SK-N-SH (cell line): Measurements from ENCODE around the gene PIP4P1. TPM values are rescaled to one million over a fixed set of nuclear protein-coding genes. Genes with fewer than 3 reads are reported as not detected.

Experiments
- CTCF ChIA-PET: fragments of 300-600, 350-600 bp; formaldehyde crosslinking; extraction: SDS; loops from one replicate; lab custom pipeline; 2021; lab: Yijun Ruan, JAX
- POLR2A ChIA-PET: fragments of 350-600 bp; sonication (Branson Sonifier 250); formaldehyde crosslinking; extraction: SDS; loops from one replicate; lab custom pipeline; 2020; ENCODE audit warnings: antibody characterized with exemption, inconsistent platforms; lab: Yijun Ruan, JAX
- DNase-seq: peaks from one replicate; pipeline ENCODE4 v3.0.0; 2012
- H2AFZ ChIP-seq: fragments of 200-600 bp; sonication (generic); 2 replicates; pipeline ENCODE4 v1.8.1; 2016; ENCODE audit warnings: antibody characterized with exemption, mild to moderate bottlenecking, low read depth
- H3F3A ChIP-seq: fragments of 200-600 bp; sonication (generic); replicated peaks from 2 replicates; pipeline ENCODE3; 2016; ENCODE audit warnings: antibody characterized with exemption, mild to moderate bottlenecking; ENCODE audit not compliant: insufficient read depth
- H3K27ac ChIP-seq, 2 experiments: fragments of 200-500 bp in 1 of 2; fragments of 200-600 bp in 1 of 2; sonication (Bioruptor generic) in 1 of 2; sonication (generic), shearing (Covaris generic) in 1 of 2; 2 replicates each; pipeline versions ENCODE4 v1.5.1 to v1.6.1; 2014 to 2016; ENCODE audit warnings: low read depth in 2 of 2, inconsistent platforms in 1 of 2, low read length in 1 of 2, mild to moderate bottlenecking in 1 of 2, mixed read lengths in 1 of 2
- H3K27me3 ChIP-seq: fragments of 200-600 bp; sonication (generic), shearing (Covaris generic); 2 replicates; pipeline ENCODE4 v1.6.1; 2016; ENCODE audit warnings: mixed run types; ENCODE audit not compliant: insufficient read depth
- H3K36me3 ChIP-seq, 2 experiments: fragments of 200-500 bp in 1 of 2; fragments of 200-600 bp in 1 of 2; sonication (Bioruptor generic) in 1 of 2; sonication (generic) in 1 of 2; replicated peaks in 1 of 2; 2 replicates each; pipeline versions ENCODE3 to v1.5.1; 2014 to 2016; ENCODE audit warnings: low read length in 1 of 2, mild to moderate bottlenecking in 1 of 2; ENCODE audit not compliant: insufficient read depth in 2 of 2, control insufficient read depth in 1 of 2
- H3K4me1 ChIP-seq, 2 experiments: fragments of 200-500 bp in 1 of 2; fragments of 200-600 bp in 1 of 2; sonication (Bioruptor generic) in 1 of 2; sonication (generic), shearing (Covaris generic) in 1 of 2; 2 replicates each; pipeline versions ENCODE4 v1.5.1 to v1.6.1; 2014 to 2016; ENCODE audit warnings: low read depth in 1 of 2, low read length in 1 of 2, mixed run types in 1 of 2; ENCODE audit not compliant: insufficient read depth in 2 of 2, control insufficient read depth in 1 of 2
- H3K4me2 ChIP-seq: fragments of 200-600 bp; sonication (generic), shearing (Covaris generic); 2 replicates; pipeline ENCODE4 v1.6.1; 2017; ENCODE audit warnings: mixed run types
- H3K4me3 ChIP-seq, 2 experiments: fragments of 200-500 bp in 1 of 2; fragments of 200-600 bp in 1 of 2; sonication (Bioruptor generic) in 1 of 2; sonication (generic), shearing (Covaris generic) in 1 of 2; 2 replicates each; pipeline versions ENCODE4 v1.5.1 to v1.8.1; 2014 to 2016; ENCODE audit warnings: low read depth in 2 of 2, inconsistent platforms in 1 of 2, low read length in 1 of 2, mild to moderate bottlenecking in 1 of 2, mixed read lengths in 1 of 2, moderate library complexity in 1 of 2
- H3K79me2 ChIP-seq: fragments of 200-600 bp; sonication (generic); 2 replicates; pipeline ENCODE4 v1.8.1; 2017; ENCODE audit warnings: mild to moderate bottlenecking; ENCODE audit not compliant: insufficient read depth
- H3K9ac ChIP-seq: fragments of 200-600 bp; sonication (generic); 2 replicates; pipeline ENCODE4 v1.6.1; 2017; ENCODE audit warnings: mixed run types
- H3K9me2 ChIP-seq: fragments of 200-600 bp; sonication (generic); 2 replicates; pipeline ENCODE4 v1.6.1; 2017; ENCODE audit warnings: mixed run types
- H3K9me3 ChIP-seq: fragments of 200-600 bp; sonication (generic); 2 replicates; pipeline ENCODE4 v1.6.1; 2017; ENCODE audit warnings: mixed run types, mild to moderate bottlenecking, moderate library complexity
- H4K20me1 ChIP-seq: fragments of 200-600 bp; sonication (generic); 2 replicates; pipeline ENCODE4 v1.6.1; 2017; ENCODE audit warnings: mild to moderate bottlenecking, mixed run types; ENCODE audit not compliant: insufficient read depth
- CHD2 ChIP-seq: fragments of 150-350 bp; IDR thresholded peaks from 2 replicates; pipeline ENCODE4 v1.6.1; 2018; ENCODE audit warnings: low read length; ENCODE audit not compliant: partially characterized antibody
- CTCF ChIP-seq: fragments of 200-600 bp; sonication (generic); IDR thresholded peaks from 2 replicates; pipeline ENCODE4 v1.6.1; 2017; ENCODE audit warnings: antibody characterized with exemption, mild to moderate bottlenecking, moderate library complexity
- ELF1 ChIP-seq: IDR thresholded peaks from 2 replicates; pipeline ENCODE4 v1.4.0; 2012
- EZH2phosphoT487 ChIP-seq: fragments of 200-600 bp; sonication (generic); IDR thresholded peaks from 2 replicates; pipeline ENCODE4 v1.6.1; 2017; ENCODE audit warnings: low read depth, mixed run types, mild to moderate bottlenecking, antibody characterized with exemption, moderate library complexity, borderline replicate concordance
- FOXJ3 ChIP-seq: sonication (generic); formaldehyde crosslinking; IDR thresholded peaks from 2 replicates; pipeline ENCODE4 v1.5.1; 2020; ENCODE audit warnings: mild to moderate bottlenecking, missing genetic modification reagents
- GABPA ChIP-seq: IDR thresholded peaks from 2 replicates; pipeline ENCODE4 v1.4.0; 2012; ENCODE audit warnings: low read depth, mild to moderate bottlenecking
- GATA2 ChIP-seq: sonication (generic); formaldehyde crosslinking; IDR thresholded peaks from 2 replicates; pipeline ENCODE4 v1.5.0; 2020; ENCODE audit warnings: mild to moderate bottlenecking, missing genetic modification reagents
- JUND ChIP-seq: IDR thresholded peaks from 2 replicates; pipeline ENCODE4 v1.4.0; 2012
- MAX ChIP-seq: IDR thresholded peaks from 2 replicates; pipeline ENCODE4 v1.4.0; 2012; ENCODE audit warnings: low read depth
- MXI1 ChIP-seq: IDR thresholded peaks from 2 replicates; pipeline ENCODE4 v1.6.1; 2012; ENCODE audit warnings: mild to moderate bottlenecking, low read depth, low read length, improper control_type of control experiment
- PBX3 ChIP-seq: IDR thresholded peaks from 2 replicates; pipeline ENCODE4; 2012
- RCOR1 ChIP-seq: fragments of 150-350 bp; IDR thresholded peaks from 2 replicates; pipeline ENCODE4 v1.6.1; 2017; ENCODE audit warnings: antibody characterized with exemption, low read length
- RFX5 ChIP-seq: IDR thresholded peaks from 2 replicates; pipeline ENCODE4 v1.6.1; 2012; ENCODE audit warnings: mild to moderate bottlenecking, improper control_type of control experiment, low read length
- RXRA ChIP-seq: IDR thresholded peaks from 2 replicates; pipeline ENCODE4 v1.4.0; 2012; ENCODE audit warnings: low read depth, mild to moderate bottlenecking, borderline replicate concordance
- SMC3 ChIP-seq: IDR thresholded peaks from 2 replicates; pipeline ENCODE4 v1.6.1; 2012; ENCODE audit warnings: low read depth, low read length, improper control_type of control experiment
- TEAD4 ChIP-seq: IDR thresholded peaks from 2 replicates; pipeline ENCODE4 v1.4.0; 2012; ENCODE audit warnings: mild to moderate bottlenecking, borderline replicate concordance; ENCODE audit not compliant: insufficient read depth
- USF1 ChIP-seq: IDR thresholded peaks from 2 replicates; pipeline ENCODE4 v1.4.0; 2012; ENCODE audit warnings: low read depth, borderline replicate concordance
- YY1 ChIP-seq: IDR thresholded peaks from 2 replicates; pipeline ENCODE4 v1.4.0; 2012; ENCODE audit warnings: low read depth, mild to moderate bottlenecking
- ZBTB33 ChIP-seq: IDR thresholded peaks from 2 replicates; pipeline ENCODE4 v1.4.0; 2012; ENCODE audit warnings: low read depth, borderline replicate concordance
- WGBS: methylation state at CpG from one replicate; pipeline ENCODE4 v1.1.6; 2017; ENCODE audit warnings: low lambda C conversion rate; 5-methylcytosine and 5-hydroxymethylcytosine counted together
- polyA plus RNA-seq, 3 experiments: library from polyadenylated mRNA; depleted of rRNA; stranded (reverse); fragments of >200 nt; gene quantifications; 2 replicates each; pipeline ENCODE4 v1.2.3, GENCODE V29; 2012
- TF ChIP-seq, protein P1 (sequence below): IDR thresholded peaks from 2 replicates; pipeline ENCODE4 v1.6.1; 2012; ENCODE audit warnings: mild to moderate bottlenecking, low read depth, low read length, moderate library complexity
- TF ChIP-seq, protein P2 (sequence below): fragments of 150-350 bp; IDR thresholded peaks from 2 replicates; pipeline ENCODE4 v1.6.1; 2016; ENCODE audit warnings: mild to moderate bottlenecking, low read depth, low read length

PIP4P1 gene
- polyA plus RNA-seq, 1 of the 3 experiments (the other 2 are of a cell fraction) = 30.7 TPM

DNA sequence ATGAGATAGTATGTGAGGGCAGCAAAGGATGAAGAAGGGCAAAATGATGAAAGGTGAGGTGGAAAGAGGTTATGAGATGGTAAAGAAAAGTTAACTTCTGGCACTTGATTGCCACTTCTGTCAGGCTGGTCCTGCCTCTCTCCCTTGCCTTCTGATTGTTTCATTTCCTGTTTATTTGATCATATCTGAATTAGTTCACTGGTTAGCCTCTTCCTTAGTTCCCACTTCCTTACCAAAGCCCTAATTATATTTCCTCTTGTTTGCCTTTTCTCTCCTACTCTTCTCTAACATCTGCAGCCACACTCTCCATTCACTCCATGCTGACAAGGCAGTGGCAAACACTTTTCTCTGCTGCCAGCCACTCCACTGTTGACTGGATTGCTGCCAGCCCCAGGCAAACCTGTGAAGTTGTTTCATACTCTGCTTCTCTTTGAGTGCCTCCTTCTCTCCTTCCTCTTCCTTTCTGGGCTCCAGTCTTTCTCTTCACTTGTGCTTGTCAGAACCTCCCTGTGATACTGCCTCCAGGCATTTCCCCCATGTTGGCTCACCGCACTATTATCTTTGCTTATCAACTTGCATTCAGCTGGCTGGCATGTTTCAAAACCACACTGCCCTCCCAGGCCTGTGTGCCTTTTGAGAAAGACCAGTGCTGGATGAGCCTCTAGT, 16.1 kb upstream of the PIP4P1 start:
- Histone ChIP-seq H3K4me2 (peak overlapping the region; percentile 43), H3K79me2 (no peaks in the 10 kb centered on the region), H3K9me3 (no peaks in the 10 kb centered on the region), H2AFZ (0 out of 2 replicates have a peak overlapping the region, but pooled peaks have one; percentile 17), H3K27ac (peak overlapping the region; percentile 29 to 40; a peak in 3 of 4 replicates), H3K4me3 (no peak overlapping the region), H3F3A (no peaks in the 10 kb centered on the region), H3K4me1 (peaks cover 8 to 17% of the 10 kb centered on the region in 2 experiments; a peak in 3 of 4 replicates), H3K27me3 (no peaks in the 10 kb centered on the region), H3K36me3 (peaks cover 12 to 29% of the 10 kb centered on the region in 2 experiments), H3K9me2 (no peaks in the 10 kb centered on the region), H4K20me1 (no peaks in the 10 kb centered on the region), H3K9ac (no peak overlapping the region)
- 18% methylated on average over 1 of the region's 1 CpG for WGBS
- peak; percentile 65 for DNase-seq
- ChIA-PET CTCF (interaction anchor here (1.3 kb wide), 1 partner anchor 136 kb away, joined by 3 read pairs; no protein-coding TSS in a partner anchor), POLR2A (interaction anchor here (1.0 kb wide), 1 partner anchor 22 kb away, joined by 4 read pairs; the partner anchor contains the start of genes APEX1 and OSGEP)
- TF ChIP-seq MXI1 (peak; percentile 31; the same call in 1 of the 2 replicates), SMC3 (no peak), FOXJ3 (CRISPR knock-in tag) (no peak), RXRA (no peak), TEAD4 (no peak), CTCF (no peak), CHD2 (peak; percentile 34), JUND (peak; percentile 40; the same call in 1 of the 2 replicates), PBX3 (peak; percentile 45), EZH2phosphoT487 (no peak), MAX (0 out of 2 replicates have a peak, but pooled peaks have one; percentile 21), ELF1 (no peak), ZBTB33 (no peak), GABPA (no peak), USF1 (no peak), RCOR1 (peak; percentile 62; the same call in 1 of the 2 replicates), RFX5 (no peak), GATA2 (CRISPR knock-in tag) (peak; percentile 92), YY1 (no peak)
- TF ChIP-seq, protein P1, sequence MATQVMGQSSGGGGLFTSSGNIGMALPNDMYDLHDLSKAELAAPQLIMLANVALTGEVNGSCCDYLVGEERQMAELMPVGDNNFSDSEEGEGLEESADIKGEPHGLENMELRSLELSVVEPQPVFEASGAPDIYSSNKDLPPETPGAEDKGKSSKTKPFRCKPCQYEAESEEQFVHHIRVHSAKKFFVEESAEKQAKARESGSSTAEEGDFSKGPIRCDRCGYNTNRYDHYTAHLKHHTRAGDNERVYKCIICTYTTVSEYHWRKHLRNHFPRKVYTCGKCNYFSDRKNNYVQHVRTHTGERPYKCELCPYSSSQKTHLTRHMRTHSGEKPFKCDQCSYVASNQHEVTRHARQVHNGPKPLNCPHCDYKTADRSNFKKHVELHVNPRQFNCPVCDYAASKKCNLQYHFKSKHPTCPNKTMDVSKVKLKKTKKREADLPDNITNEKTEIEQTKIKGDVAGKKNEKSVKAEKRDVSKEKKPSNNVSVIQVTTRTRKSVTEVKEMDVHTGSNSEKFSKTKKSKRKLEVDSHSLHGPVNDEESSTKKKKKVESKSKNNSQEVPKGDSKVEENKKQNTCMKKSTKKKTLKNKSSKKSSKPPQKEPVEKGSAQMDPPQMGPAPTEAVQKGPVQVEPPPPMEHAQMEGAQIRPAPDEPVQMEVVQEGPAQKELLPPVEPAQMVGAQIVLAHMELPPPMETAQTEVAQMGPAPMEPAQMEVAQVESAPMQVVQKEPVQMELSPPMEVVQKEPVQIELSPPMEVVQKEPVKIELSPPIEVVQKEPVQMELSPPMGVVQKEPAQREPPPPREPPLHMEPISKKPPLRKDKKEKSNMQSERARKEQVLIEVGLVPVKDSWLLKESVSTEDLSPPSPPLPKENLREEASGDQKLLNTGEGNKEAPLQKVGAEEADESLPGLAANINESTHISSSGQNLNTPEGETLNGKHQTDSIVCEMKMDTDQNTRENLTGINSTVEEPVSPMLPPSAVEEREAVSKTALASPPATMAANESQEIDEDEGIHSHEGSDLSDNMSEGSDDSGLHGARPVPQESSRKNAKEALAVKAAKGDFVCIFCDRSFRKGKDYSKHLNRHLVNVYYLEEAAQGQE = no peak
- TF ChIP-seq, protein P2, sequence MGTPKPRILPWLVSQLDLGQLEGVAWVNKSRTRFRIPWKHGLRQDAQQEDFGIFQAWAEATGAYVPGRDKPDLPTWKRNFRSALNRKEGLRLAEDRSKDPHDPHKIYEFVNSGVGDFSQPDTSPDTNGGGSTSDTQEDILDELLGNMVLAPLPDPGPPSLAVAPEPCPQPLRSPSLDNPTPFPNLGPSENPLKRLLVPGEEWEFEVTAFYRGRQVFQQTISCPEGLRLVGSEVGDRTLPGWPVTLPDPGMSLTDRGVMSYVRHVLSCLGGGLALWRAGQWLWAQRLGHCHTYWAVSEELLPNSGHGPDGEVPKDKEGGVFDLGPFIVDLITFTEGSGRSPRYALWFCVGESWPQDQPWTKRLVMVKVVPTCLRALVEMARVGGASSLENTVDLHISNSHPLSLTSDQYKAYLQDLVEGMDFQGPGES = no peak
